Activated T-cell treated with anti-CD3 and anti-CD28 coated beads for 48 hours (primary cell): ENCODE data around the gene CCDC191.
A peak's percentile ranks its signal among the peaks of the same experiment; 100 is the strongest.

Experiments
- DNase-seq: peaks from one replicate; pipeline ENCODE4 v3.0.0-alpha.2; 2020; ENCODE audit warnings: low read depth

CCDC191 gene

DNA sequence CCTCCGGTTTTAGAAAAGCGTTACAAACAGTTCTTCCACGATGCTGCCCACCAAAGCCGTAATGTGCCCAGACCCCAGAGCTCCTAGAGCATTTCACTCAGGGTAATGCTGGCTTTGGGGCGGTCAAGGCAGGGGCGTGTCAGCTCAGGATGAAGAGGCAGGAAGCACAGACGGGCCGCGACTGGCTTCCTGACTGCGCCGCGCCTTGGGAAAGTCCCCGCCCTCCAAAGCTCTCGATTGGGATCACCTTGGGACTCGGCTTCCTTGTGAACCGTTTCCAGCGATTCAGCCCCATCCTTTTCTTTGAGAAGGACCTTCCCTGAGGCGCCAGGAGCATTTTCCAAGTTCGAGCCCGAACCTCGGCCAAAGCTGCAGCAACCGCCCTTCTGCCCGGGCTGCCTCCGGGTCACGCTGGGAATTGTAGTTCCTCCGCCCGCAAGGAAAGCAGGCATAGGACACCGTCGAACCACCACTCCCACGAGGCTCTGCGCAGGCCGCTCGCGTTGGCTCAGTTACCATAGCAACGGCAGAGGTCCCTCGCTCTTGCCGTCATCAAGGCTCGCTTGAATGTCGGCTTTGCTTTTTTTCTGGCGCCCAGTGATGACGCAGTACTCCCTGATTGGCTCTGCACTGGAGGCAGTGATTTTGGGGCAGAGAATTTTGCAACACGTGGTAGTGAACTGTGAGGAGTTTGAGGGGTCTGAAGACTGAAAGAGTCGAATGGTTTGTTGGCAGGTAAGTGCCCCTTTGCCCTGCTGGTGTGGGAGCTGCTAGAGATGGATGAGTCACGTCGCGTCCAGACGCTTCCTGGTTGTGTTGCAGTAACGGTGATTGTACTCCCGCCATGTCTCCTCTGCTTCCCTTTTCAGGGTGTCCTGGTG lies at the start of gene CCDC191, which contains the start of gene QTRT2:
Gene CCDC191 (minus strand): TSS at position 397 of the 881 bp plus-strand sequence. CDS start 60 bp downstream, at position 337.
Gene QTRT2 (plus strand): TSS at position 608 of the 881 bp plus-strand sequence. CDS start 8,521 bp downstream, outside the sequence.
- peak; percentile 93 for DNase-seq

- no peak for DNase-seq
Observed at GRCh38 chr3:114104414-114104813, 48.1 kb upstream of the CCDC191 start.

DNA sequence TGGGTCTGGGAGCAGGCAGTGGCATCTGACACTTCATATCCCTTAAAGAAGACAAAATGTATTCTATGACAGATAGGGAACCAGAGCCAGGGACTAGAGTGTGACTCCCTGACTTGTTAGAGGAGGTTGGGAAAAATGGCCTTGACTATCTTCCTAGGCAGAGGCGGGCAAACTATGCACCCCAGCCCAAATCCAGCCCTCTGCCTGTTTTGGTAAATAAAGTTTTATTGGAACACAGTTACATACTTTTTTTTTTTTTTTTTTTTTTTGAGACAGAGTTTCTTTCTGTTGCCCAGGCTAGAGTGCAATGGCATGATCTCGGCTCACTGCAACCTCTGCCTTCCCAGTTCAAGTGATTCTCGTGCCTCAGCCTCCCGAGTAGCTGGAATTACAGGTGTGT lies 47.5 kb upstream of the CCDC191 start:
- no peak for DNase-seq

DNA sequence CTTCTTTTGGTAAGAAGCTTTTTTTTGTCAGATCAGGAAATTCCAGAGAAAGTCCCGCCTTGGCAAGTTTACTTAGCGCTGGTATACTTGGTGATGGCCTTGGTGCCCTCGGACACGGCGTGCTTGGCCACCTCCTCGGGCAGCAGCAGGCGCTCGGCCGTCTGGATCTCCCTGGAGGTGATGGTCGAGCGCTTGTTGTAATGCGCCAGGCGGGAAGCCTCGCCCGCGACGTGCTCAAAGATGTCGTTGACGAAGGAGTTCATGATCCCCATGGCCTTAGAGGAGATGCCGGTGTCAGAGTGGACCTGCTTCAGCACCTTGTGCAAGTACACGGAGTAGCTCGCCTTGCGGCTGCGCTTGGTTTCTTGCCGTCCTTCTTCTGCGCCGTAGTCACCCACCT lies 46.9 kb upstream of the CCDC191 start:
- DNase-seq = no peak

DNA sequence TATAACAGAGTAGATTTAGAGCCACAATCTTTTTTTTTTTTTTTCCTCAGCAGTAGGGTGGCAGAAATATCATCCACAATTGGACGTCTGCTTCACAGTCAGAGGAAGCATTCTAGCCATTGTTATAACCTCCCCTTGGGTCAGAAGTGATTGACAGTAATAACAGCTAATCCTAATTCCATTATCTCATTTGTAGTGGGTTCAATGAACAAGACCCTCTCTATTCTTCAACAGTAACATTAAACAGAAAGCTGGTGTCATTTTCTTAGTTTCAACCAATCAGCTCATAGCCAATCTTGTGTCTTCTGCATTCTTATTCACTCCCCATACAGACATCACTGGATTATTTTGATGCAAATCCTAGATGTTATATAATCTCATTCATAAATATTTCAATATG lies 44.8 kb upstream of the CCDC191 start:
- DNase-seq = no peak

- DNase-seq = no peak
Observed at GRCh38 chr3:114095796-114096195, 39.5 kb upstream of the CCDC191 start.

DNA sequence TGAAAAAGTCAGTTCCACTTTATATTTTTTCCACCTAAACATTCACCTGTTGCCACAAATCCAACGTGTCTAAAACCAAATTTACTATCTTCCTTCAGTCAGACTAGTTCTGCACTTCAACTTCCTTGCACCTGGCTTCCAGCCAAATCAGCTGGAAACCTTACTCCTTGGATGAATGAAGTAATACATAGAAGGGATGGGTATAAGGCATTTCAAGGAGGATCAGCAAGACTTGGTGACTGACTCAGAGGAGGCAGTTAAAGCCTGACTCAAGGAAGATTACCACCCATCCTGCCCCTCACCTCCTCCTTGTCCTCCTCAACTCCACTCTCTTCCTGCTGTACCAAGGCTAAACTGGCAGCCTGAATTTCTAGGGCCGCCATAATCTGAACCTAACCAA lies 37.3 kb upstream of the CCDC191 start:
- no peak for DNase-seq

DNA sequence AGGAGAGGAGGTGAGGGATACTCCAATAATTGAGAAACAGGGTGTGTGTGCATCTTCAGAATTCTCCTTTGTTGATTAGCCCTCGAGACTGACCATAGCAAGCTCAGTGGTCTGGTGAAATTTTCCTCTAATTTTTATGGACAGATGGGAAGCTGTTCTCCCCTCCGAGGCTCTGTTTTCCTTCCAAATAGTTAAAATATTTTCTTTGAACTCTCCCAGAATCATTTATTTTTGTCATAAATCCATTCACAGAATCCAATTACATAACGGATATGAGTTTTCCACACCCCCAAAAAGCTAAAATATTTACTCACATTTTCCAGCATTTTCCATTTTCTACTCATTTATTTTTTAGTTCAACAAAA lies 36.7 kb upstream of the CCDC191 start:
- DNase-seq = no peak

DNA sequence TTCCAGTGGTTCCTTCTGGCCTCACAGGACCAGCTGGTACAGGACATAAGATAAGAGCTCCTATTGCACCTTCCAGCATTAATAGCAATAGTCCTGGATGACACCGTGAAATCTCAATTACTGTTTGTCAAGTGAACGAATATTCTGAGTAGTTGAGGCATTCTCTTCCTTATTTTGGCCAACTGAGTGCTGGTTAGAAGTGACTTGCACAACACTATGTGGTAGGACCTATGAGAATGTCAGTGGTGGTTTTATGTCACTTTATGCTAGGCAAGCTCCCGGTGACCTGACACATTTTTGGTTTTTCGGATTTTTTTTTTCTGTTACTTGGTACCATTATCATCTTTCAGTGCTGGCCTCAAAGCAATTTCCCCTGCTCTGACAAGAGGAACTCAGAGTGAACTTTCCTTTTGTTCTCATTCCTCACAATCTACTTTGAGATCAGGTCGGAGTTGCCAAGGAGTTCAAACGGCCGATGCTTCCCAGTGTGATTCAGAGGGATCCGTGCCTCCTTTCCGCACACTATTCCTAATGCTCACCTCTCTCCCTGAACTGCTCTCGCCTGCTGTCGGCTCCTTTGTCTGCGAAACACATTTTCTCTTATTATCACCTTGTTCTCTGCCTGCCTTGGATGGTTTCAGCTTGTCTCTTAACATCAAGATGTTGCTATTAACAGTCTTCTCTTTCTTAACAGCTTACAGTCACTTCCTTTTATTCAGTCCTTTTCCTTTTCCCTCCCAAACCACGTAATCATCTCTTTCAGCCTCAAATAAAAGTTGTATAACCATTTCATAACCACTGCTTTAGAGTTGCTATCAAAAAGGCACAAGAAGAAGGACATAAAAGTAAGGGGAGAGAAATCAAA lies 36.1 kb upstream of the CCDC191 start:
- no peak for DNase-seq

- DNase-seq = no peak
Observed at GRCh38 chr3:114089675-114090074, 33.3 kb upstream of the CCDC191 start.

GRCh38 chr3:114086356-114086755 lies 30.0 kb upstream of the CCDC191 start:
- DNase-seq = no peak

GRCh38 chr3:114083112-114083511 lies 26.8 kb upstream of the CCDC191 start:
- no peak for DNase-seq

GRCh38 chr3:114081037-114081436 lies 24.7 kb upstream of the CCDC191 start:
- DNase-seq = no peak

DNA sequence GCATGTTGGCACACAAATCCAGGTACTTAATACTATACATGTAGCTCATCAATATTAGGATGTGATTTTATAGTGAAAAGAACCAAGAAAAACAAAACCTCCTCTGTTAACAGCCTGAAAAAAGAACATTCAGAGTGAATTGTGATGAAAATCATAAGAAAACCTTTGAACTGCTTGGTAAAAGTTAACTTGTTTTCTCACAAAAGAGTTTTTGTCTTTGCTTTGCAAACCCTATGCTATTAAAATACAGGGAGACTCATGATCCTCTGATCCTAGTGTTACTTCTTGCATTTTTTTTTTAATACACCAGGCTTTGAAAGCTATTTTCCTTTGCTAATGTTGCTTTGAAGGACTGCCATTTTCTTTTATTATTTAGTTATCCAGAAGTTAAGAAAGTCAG lies 23.9 kb upstream of the CCDC191 start:
- no peak for DNase-seq

DNA sequence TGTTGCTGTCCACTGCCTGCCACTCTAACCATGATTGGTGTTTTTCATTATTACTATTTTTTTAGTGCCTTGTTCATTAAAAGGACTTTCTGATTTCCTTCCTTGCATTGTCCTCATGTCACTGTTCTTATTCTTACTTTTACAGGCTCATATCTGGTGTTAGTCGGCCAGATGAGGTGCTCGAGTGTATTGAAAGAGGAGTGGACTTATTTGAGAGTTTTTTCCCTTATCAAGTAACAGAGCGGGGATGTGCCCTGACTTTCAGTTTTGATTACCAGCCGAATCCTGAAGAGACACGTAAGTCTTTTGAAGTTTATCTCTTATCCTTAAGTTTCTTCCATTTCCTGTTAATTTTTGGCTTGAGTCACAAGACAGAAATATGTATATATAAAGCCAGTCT lies 23.4 kb upstream of the CCDC191 start:
- no peak for DNase-seq

- no peak for DNase-seq
Observed at GRCh38 chr3:114078126-114078525, 21.8 kb upstream of the CCDC191 start.

GRCh38 chr3:114076711-114077110 lies 20.4 kb upstream of the CCDC191 start:
- no peak for DNase-seq

DNA sequence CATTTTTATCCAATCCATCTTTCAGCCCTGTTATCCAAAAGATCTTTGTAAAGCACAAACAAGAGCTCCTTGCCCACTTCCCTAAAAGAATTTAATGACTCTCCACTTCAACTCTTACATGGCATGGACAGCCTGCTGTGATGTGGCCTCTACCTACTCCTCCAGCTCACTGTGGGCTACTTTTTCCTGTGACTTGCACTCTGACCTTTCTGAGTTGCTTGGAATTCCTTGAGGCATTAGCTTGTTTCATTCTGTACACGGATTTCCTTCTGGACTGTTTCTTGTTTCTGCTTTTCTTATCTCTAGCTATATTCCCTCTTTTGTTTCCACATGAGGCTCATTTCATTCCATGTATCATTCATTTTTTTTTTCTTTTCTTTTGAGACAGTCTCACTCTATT lies 15.5 kb upstream of the CCDC191 start:
- DNase-seq = no peak

DNA sequence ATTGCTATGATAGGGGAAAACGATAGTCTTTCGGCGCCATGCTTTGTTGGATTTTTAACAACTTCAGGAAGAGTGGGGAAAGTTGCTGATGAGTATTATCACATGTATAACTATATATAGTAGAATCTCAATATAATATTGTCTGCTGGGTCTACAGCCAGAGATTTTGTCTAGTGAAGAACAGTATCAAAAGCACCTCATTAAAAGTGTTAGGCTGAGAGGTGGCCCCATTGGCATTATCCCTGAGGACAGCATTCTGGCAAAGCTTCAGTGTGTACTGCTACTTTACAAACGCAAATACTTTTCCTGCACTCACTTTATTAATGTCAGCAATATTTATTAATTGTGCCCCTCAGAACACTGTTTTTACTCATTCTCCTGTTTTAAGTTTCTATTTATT lies 12.0 kb upstream of the CCDC191 start:
- DNase-seq = no peak

GRCh38 chr3:114067804-114068203 lies 11.5 kb upstream of the CCDC191 start:
- DNase-seq = no peak

DNA sequence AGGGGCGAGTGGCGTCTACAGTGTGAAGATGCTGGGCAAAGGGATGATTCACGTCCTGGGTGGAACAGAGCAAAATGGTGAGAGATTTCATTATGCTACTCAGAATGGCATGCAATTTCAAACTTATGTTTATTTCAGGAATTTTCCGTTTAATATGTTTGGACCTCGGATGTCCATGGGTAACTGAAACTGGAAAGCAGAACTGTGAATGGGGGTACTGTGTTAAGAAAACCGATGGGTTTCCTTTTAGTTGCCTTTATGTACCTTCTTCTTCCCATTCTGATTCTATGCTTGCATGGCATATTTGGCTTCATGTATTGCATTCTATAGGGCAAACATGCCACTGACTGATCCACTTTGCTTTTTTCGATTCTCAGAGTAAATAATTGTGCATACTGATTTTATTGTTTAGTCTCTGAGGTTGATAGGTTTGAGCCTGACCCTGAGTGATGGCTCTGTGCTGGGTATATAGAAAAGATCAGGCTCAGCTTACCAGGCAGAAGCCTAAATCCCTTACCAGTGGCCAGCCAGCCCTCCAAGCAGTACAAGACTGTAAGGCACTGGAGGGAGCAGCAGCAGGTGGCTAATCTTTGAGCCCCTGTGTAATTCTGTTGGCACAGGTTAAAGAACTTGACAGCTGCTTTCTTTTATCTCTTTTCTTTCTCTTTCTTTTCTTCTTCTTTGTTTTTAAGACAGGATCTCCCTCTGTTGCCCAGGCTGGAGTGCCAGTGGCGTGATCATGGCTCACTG lies 4.8 kb upstream of the CCDC191 start:
- DNase-seq = no peak

GRCh38 chr3:114058646-114059045 lies 2.3 kb upstream of the CCDC191 start:
- DNase-seq = no peak
